ENCODE measurements around the gene GINS3. TPM values are rescaled to one million over a fixed set of nuclear protein-coding genes. Genes with fewer than 3 reads are reported as not detected.

Gene GINS3
- total RNA-seq, 1 experiment from 2014 or later, result 4.2 TPM

GRCh38 chr16:58450590-58450989 is 58.3 kb downstream of the GINS3 start:
- no peak overlapping the region for H3K4me3 Mint-ChIP-seq (ENCODE audit: unreplicated experiment)
- peaks cover 23% of the 10 kb centered on the region for H3K27me3 Mint-ChIP-seq (ENCODE audit: insufficient read depth, unreplicated experiment)
- H3K9me3 Mint-ChIP-seq (ENCODE audit: unreplicated experiment), result no peaks in the 10 kb centered on the region
- intact Hi-C loops (cut with micrococcal nuclease), result no loop called here
- DNase-seq (ENCODE audit: unreplicated experiment), result no peak
- CTCF ChIA-PET, result interaction anchor here (0.6 to 0.8 kb wide), 2 partner anchors 34 to 103 kb away, joined by 3 read pairs; no protein-coding TSS in a partner anchor
- peaks cover 6% of the 10 kb centered on the region for H3K4me1 Mint-ChIP-seq (ENCODE audit: insufficient read depth, unreplicated experiment)
- no TSS peak for BruUV-seq (replicated peaks)
- H3K27ac Mint-ChIP-seq (ENCODE audit: low read depth, unreplicated experiment), result no peak overlapping the region
- POLR2A ChIA-PET, result interaction anchor here (1.4 to 2.0 kb wide), 2 partner anchors 41 to 84 kb away, joined by 3 to 7 read pairs; no protein-coding TSS in a partner anchor
- TF ChIP-seq CTCF (IDR thresholded peaks at IDR 0.05; ENCODE audit: unreplicated experiment), result no peak
- no peaks in the 10 kb centered on the region for H3K36me3 Mint-ChIP-seq (ENCODE audit: insufficient read depth, unreplicated experiment)

- no peaks in the 10 kb centered on the region for H3K36me3 Mint-ChIP-seq (ENCODE audit: insufficient read depth, unreplicated experiment)
- DNase-seq (ENCODE audit: unreplicated experiment), result no peak
- BruUV-seq (replicated peaks), result no TSS peak
- ChIA-PET CTCF (interaction anchor here (0.8 to 1.2 kb wide), 2 partner anchors 8 to 35 kb away, joined by 3 to 4 read pairs; no protein-coding TSS in a partner anchor), POLR2A (interaction anchor here (0.7 to 2.0 kb wide), 3 partner anchors 42 to 85 kb away, joined by 3 to 7 read pairs (median 3); no protein-coding TSS in a partner anchor)
- H3K4me3 Mint-ChIP-seq (ENCODE audit: unreplicated experiment), result no peak overlapping the region
- H3K9me3 Mint-ChIP-seq (ENCODE audit: unreplicated experiment), result no peaks in the 10 kb centered on the region
- TF ChIP-seq CTCF (IDR thresholded peaks at IDR 0.05; ENCODE audit: unreplicated experiment), result no peak
- H3K27me3 Mint-ChIP-seq (ENCODE audit: insufficient read depth, unreplicated experiment), result peaks cover 23% of the 10 kb centered on the region
- H3K4me1 Mint-ChIP-seq (ENCODE audit: insufficient read depth, unreplicated experiment), result peaks cover 6% of the 10 kb centered on the region
- intact Hi-C loops (cut with micrococcal nuclease), result no loop called here
- no peak overlapping the region for H3K27ac Mint-ChIP-seq (ENCODE audit: low read depth, unreplicated experiment)
These were observed 59.0 kb downstream of the GINS3 start for GRCh38 chr16:58451265-58451689.

- Mint-ChIP-seq H3K27me3 (ENCODE audit: insufficient read depth, unreplicated experiment) (peaks cover 23% of the 10 kb centered on the region), H3K4me1 (ENCODE audit: insufficient read depth, unreplicated experiment) (peaks cover 6% of the 10 kb centered on the region), H3K9me3 (ENCODE audit: unreplicated experiment) (no peaks in the 10 kb centered on the region), H3K27ac (ENCODE audit: low read depth, unreplicated experiment) (no peak overlapping the region), H3K4me3 (ENCODE audit: unreplicated experiment) (no peak overlapping the region), H3K36me3 (ENCODE audit: insufficient read depth, unreplicated experiment) (no peaks in the 10 kb centered on the region)
- no peak for TF ChIP-seq CTCF (IDR thresholded peaks at IDR 0.05; ENCODE audit: unreplicated experiment)
- no TSS peak for BruUV-seq (replicated peaks)
- POLR2A ChIA-PET, result interaction anchor here (0.5 to 2.0 kb wide), 9 partner anchors 8 to 1824 kb away, joined by 3 to 7 read pairs (median 4); partner anchors contain the start of gene GINS3
- intact Hi-C loops (cut with micrococcal nuclease), result no loop called here
- peak; percentile 22 for DNase-seq (ENCODE audit: unreplicated experiment)
- CTCF ChIA-PET, result interaction anchor here (0.6 to 1.4 kb wide), 6 partner anchors 8 to 238 kb away, joined by 3 to 9 read pairs (median 4); no protein-coding TSS in a partner anchor
These were observed 59.7 kb downstream of the GINS3 start for GRCh38 chr16:58451945-58452401.

- ChIA-PET CTCF (interaction anchor here (0.6 to 1.4 kb wide), 6 partner anchors 9 to 239 kb away, joined by 3 to 9 read pairs (median 4); no protein-coding TSS in a partner anchor), POLR2A (interaction anchor here (0.5 to 2.0 kb wide), 9 partner anchors 7 to 1824 kb away, joined by 3 to 7 read pairs (median 4); partner anchors contain the start of gene GINS3)
- no TSS peak for BruUV-seq (replicated peaks)
- no peak overlapping the region for H3K27ac Mint-ChIP-seq (ENCODE audit: low read depth, unreplicated experiment)
- intact Hi-C loops (cut with micrococcal nuclease), result no loop called here
- H3K36me3 Mint-ChIP-seq (ENCODE audit: insufficient read depth, unreplicated experiment), result no peaks in the 10 kb centered on the region
- H3K4me3 Mint-ChIP-seq (ENCODE audit: unreplicated experiment), result no peak overlapping the region
- no peak for DNase-seq (ENCODE audit: unreplicated experiment)
- peaks cover 23% of the 10 kb centered on the region for H3K27me3 Mint-ChIP-seq (ENCODE audit: insufficient read depth, unreplicated experiment)
- no peak for TF ChIP-seq CTCF (IDR thresholded peaks at IDR 0.05; ENCODE audit: unreplicated experiment)
- peaks cover 6% of the 10 kb centered on the region for H3K4me1 Mint-ChIP-seq (ENCODE audit: insufficient read depth, unreplicated experiment)
- no peaks in the 10 kb centered on the region for H3K9me3 Mint-ChIP-seq (ENCODE audit: unreplicated experiment)
These were observed 60.4 kb downstream of the GINS3 start for GRCh38 chr16:58452640-58453039.
